Tibial artery (tissue), 4 donors: ENCODE measurements around the gene PGBD2.

Experiments used
- DNase-seq, 2 donors: peaks; one replicate each; pipeline ENCODE4 v3.0.0-alpha.2; 2019
- H3K27ac ChIP-seq, 2 donors: fragments of 200-600 bp; sonication (generic) in 1 of 2; 1 replicate in 1 of 2; 2 replicates in 1 of 2; pipeline ENCODE4 v1.5.1; 2018 to 2019; ENCODE audit warnings: mild to moderate bottlenecking in 1 of 2
- H3K27me3 ChIP-seq, 2 donors: fragments of 200-600 bp; sonication (generic) in 1 of 2; one replicate each; pipeline versions ENCODE4 v1.5.1 to v1.6.0; 2016 to 2019
- H3K36me3 ChIP-seq, 3 donors: fragments of 200-600 bp; sonication (generic) in 2 of 3; one replicate each; pipeline ENCODE4 v1.5.1; 2016 to 2019; ENCODE audit warnings: mild to moderate bottlenecking in 2 of 3
- H3K4me1 ChIP-seq, 4 donors: fragments of 200-600 bp; sonication (generic) in 2 of 4; 1 replicate in 3 of 4; 2 replicates in 1 of 4; pipeline ENCODE4 v1.5.1; 2016 to 2019
- H3K4me3 ChIP-seq, 2 donors: fragments of 200-600 bp; sonication (generic) in 1 of 2; 1 replicate in 1 of 2; 2 replicates in 1 of 2; pipeline ENCODE4 v1.5.1; 2018 to 2019; ENCODE audit warnings: mild to moderate bottlenecking in 2 of 2
- H3K9me3 ChIP-seq, 3 donors: fragments of 200-600 bp; sonication (generic) in 1 of 3; one replicate each; pipeline ENCODE4 v1.5.1; 2016 to 2019
- CTCF ChIP-seq, 2 experiments: fragments of 200-600 bp in 1 of 2; fragments of 450-650 bp in 1 of 2; IDR thresholded peaks; one replicate each; pipeline ENCODE4 v1.5.1; 2017 to 2019; ENCODE audit warnings: antibody characterized with exemption in 2 of 2, mild to moderate bottlenecking in 1 of 2, moderate library complexity in 1 of 2
- intact Hi-C: fragments of 100-400 bp; cut with DNase I; formaldehyde crosslinking; loops from one replicate; pipeline ENCODE4 v1.15.0; 2023; ENCODE audit warnings: low total_unique reads

The PGBD2 gene

GRCh38 chr1:248858891-248859889, 46.8 kb upstream of the PGBD2 start, which contains the start of gene ZNF692:
Gene ZNF692 (minus strand): TSS chr1:248859085. CDS start chr1:248858309, 776 bp downstream.
- intact Hi-C loops = loop anchor here (2.0 kb wide), 1 partner anchor 20 kb away; the partner anchor contains the start of gene ZNF672
- Histone ChIP-seq H3K36me3 (peaks cover 0 to 12% (median 0%) of the 10 kb centered on the region in 3 donors), H3K27ac (peak within 1 kb of the TSS; percentile 88 to 96), H3K4me3 (peak within 1 kb of the TSS; percentile 55 to 58), H3K4me1 (peaks cover 0 to 39% (median 28%) of the 10 kb centered on the region in 4 donors), H3K27me3 (no peaks in the 10 kb centered on the region), H3K9me3 (no peaks in the 10 kb centered on the region)
- peak; percentile 98 for DNase-seq
- TF ChIP-seq CTCF (IDR thresholded peaks at IDR 0.05) = no peak

GRCh38 chr1:248860007-248860406, 46.0 kb upstream of the PGBD2 start:
- H3K27ac ChIP-seq = peak overlapping the region in 1 of 2 donors; percentile 96
- TF ChIP-seq CTCF (IDR thresholded peaks at IDR 0.05) = no peak
- no peaks in the 10 kb centered on the region for H3K9me3 ChIP-seq
- DNase-seq = no peak
- no peak overlapping the region for H3K4me3 ChIP-seq
- H3K36me3 ChIP-seq = peaks cover 0 to 10% (median 0%) of the 10 kb centered on the region in 3 donors
- H3K27me3 ChIP-seq = no peaks in the 10 kb centered on the region
- peaks cover 0 to 40% (median 28%) of the 10 kb centered on the region in 4 donors for H3K4me1 ChIP-seq
- intact Hi-C loops = no loop called here

- Histone ChIP-seq H3K36me3 (no peaks in the 10 kb centered on the region), H3K9me3 (no peaks in the 10 kb centered on the region), H3K27me3 (no peaks in the 10 kb centered on the region), H3K4me1 (peaks cover 0 to 40% (median 28%) of the 10 kb centered on the region in 4 donors), H3K4me3 (no peak overlapping the region), H3K27ac (no peak overlapping the region)
- no peak for TF ChIP-seq CTCF (IDR thresholded peaks at IDR 0.05)
- intact Hi-C loops = no loop called here
- no peak for DNase-seq
These were observed 44.4 kb upstream of the PGBD2 start for GRCh38 chr1:248861616-248862015.

- no peaks in the 10 kb centered on the region for H3K9me3 ChIP-seq
- no peak for TF ChIP-seq CTCF (IDR thresholded peaks at IDR 0.05)
- no peaks in the 10 kb centered on the region for H3K36me3 ChIP-seq
- peak overlapping the region; percentile 73 to 81 for H3K27ac ChIP-seq
- no peaks in the 10 kb centered on the region for H3K27me3 ChIP-seq
- intact Hi-C loops = no loop called here
- DNase-seq = no peak
- peaks cover 0 to 33% (median 24%) of the 10 kb centered on the region in 4 donors for H3K4me1 ChIP-seq
- H3K4me3 ChIP-seq = peak overlapping the region; percentile 50 to 62
These were observed 43.4 kb upstream of the PGBD2 start for GRCh38 chr1:248862695-248862997.

GRCh38 chr1:248862998-248863881, 42.8 kb upstream of the PGBD2 start:
- intact Hi-C loops = no loop called here
- Histone ChIP-seq H3K36me3 (no peaks in the 10 kb centered on the region), H3K27me3 (no peaks in the 10 kb centered on the region), H3K4me3 (peak overlapping the region; percentile 50 to 62), H3K4me1 (peaks cover 0 to 27% (median 19%) of the 10 kb centered on the region in 4 donors), H3K27ac (peak overlapping the region; percentile 73 to 81), H3K9me3 (no peaks in the 10 kb centered on the region)
- no peak for TF ChIP-seq CTCF (IDR thresholded peaks at IDR 0.05)
- peak; percentile 93 to 96 for DNase-seq
